Measurements from ENCODE around the gene HADHA.
A peak's percentile ranks its signal among the peaks of the same experiment; 100 is the strongest.

DNA sequence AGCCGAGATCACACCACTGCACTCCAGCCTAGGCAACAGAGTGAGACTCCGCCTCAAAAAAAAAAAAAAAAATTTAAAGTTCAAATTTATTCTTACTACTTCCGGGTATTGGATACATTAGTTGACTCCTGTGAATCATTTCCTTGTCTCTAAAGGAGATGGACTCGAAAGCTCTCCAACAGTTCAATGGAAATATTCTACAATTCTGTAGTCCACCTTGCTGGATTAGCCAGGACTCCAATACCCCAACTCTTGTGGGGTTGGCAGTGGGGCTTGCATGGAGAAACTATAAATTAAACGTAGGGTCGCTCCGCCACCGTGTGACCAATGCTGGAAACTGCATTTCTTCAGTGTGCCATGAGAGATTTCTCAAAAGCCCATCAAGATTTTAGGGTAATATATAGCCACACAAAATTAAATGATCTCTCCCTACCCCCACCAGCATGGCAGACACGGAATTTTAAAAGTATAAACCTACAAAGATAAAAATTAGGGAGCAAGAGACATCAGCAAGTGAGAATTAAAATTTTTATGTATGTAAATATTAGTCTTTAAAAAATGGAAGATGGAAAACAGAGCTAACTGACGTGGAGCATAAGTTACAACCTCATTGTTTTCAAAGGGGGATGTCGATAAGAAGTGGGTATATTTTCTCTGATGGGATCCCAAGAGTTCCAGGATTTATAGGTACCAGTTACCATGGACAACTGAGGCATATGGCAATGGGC, 99.3 kb downstream of the HADHA start:
- TF ChIP-seq EZH2phosphoT487 (IDR thresholded peaks at IDR 0.05): no peak
- TF ChIP-seq, protein P1, sequence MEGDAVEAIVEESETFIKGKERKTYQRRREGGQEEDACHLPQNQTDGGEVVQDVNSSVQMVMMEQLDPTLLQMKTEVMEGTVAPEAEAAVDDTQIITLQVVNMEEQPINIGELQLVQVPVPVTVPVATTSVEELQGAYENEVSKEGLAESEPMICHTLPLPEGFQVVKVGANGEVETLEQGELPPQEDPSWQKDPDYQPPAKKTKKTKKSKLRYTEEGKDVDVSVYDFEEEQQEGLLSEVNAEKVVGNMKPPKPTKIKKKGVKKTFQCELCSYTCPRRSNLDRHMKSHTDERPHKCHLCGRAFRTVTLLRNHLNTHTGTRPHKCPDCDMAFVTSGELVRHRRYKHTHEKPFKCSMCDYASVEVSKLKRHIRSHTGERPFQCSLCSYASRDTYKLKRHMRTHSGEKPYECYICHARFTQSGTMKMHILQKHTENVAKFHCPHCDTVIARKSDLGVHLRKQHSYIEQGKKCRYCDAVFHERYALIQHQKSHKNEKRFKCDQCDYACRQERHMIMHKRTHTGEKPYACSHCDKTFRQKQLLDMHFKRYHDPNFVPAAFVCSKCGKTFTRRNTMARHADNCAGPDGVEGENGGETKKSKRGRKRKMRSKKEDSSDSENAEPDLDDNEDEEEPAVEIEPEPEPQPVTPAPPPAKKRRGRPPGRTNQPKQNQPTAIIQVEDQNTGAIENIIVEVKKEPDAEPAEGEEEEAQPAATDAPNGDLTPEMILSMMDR (IDR thresholded peaks at IDR 0.05): peak; percentile 91
